ENCODE data around the gene CCDC6.

DNA sequence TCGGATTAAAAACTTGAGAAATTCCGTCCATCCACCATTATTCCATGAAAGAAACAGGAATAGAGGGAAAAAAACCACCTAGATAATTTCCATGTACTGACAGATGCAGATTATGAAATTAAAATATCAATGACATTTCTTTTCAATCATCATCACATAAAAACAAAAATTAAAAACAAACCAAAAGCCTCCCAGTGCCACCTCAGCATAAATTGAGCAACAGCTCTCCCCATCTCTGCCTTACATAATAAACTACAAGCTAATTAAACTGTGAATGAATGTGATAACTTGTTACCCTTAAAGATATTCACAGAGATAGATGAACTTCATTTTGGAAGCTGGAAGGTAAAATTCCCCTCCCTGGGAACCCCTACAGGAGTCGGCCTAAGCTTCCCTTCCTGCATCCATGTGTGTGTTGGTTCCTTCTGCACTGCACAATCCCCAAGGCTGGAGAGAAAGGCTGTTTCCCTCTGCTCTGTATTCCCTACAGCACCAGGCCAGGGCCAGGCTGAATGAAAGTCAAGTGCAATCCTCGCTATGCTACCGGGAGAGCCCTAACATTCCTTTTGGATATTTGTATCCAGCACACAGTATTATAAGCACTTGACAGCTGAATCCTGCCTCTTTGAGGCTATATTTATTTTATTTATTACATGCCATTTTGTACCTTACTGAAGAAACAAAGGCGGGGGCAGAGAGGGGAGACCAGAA lies 8.1 kb downstream of the CCDC6 start:
- TF ChIP-seq, protein P1, sequence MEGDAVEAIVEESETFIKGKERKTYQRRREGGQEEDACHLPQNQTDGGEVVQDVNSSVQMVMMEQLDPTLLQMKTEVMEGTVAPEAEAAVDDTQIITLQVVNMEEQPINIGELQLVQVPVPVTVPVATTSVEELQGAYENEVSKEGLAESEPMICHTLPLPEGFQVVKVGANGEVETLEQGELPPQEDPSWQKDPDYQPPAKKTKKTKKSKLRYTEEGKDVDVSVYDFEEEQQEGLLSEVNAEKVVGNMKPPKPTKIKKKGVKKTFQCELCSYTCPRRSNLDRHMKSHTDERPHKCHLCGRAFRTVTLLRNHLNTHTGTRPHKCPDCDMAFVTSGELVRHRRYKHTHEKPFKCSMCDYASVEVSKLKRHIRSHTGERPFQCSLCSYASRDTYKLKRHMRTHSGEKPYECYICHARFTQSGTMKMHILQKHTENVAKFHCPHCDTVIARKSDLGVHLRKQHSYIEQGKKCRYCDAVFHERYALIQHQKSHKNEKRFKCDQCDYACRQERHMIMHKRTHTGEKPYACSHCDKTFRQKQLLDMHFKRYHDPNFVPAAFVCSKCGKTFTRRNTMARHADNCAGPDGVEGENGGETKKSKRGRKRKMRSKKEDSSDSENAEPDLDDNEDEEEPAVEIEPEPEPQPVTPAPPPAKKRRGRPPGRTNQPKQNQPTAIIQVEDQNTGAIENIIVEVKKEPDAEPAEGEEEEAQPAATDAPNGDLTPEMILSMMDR (IDR thresholded peaks at IDR 0.05): no peak
- no peak for TF ChIP-seq POLR2A (IDR thresholded peaks at IDR 0.05)
